ENCODE results near the gene TRA2A.

DNA sequence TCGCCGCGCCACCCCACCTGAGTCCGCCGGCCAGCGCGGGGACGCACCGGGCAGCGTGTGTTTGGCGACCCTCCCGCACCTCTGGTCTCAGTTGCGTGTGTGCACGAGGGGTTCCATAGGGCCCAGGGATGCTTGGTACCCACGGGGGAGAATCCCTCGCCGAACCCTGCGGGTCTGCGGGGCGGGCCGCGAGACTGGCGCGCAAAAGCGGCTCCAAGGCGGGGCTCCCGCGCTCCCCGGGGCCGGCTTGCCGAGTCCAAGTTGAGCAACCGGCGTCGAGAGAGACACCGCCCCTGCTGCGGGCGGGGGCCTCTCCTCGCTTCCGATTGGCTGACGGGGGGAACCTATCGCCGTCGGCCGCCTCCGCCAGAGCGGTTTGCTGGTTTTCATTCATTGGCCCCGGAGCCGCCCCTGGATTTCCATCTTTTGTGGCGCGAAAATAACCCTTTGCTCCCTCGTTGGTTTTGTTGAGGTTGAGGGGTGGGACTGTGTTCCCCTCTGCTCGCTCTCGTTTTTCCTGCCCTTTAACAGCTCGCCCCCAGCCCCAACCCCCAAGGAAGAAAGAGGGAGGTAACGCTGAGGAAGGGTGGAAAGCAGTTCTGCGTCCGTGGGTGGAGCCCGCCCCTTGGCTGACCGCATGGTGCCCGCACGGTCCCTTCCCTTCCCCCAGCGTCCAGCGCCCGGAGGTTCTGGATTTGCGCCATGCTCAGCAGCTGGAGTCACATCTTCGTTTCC lies 57.5 kb downstream of the TRA2A start:
- TF ChIP-seq, protein P1, sequence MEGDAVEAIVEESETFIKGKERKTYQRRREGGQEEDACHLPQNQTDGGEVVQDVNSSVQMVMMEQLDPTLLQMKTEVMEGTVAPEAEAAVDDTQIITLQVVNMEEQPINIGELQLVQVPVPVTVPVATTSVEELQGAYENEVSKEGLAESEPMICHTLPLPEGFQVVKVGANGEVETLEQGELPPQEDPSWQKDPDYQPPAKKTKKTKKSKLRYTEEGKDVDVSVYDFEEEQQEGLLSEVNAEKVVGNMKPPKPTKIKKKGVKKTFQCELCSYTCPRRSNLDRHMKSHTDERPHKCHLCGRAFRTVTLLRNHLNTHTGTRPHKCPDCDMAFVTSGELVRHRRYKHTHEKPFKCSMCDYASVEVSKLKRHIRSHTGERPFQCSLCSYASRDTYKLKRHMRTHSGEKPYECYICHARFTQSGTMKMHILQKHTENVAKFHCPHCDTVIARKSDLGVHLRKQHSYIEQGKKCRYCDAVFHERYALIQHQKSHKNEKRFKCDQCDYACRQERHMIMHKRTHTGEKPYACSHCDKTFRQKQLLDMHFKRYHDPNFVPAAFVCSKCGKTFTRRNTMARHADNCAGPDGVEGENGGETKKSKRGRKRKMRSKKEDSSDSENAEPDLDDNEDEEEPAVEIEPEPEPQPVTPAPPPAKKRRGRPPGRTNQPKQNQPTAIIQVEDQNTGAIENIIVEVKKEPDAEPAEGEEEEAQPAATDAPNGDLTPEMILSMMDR (IDR thresholded peaks at IDR 0.05): no peak
- TF ChIP-seq POLR2A (IDR thresholded peaks at IDR 0.05; ENCODE audit: low read depth): no peak
- no peak for TF ChIP-seq EP300 (IDR thresholded peaks at IDR 0.05)
